ENCODE results near the gene LRMDA.

GRCh38 chr10:76106611-76107010 is 675.2 kb downstream of the LRMDA start:
- TF ChIP-seq POLR2A (IDR thresholded peaks at IDR 0.05; ENCODE audit: insufficient read depth in 1 of 2, low read depth in 2 of 2, low read length in 2 of 2) (no peak), DMTF1 (CRISPR knock-in tag; IDR thresholded peaks at IDR 0.05) (no peak), ZNF281 (CRISPR knock-in tag; IDR thresholded peaks at IDR 0.05; ENCODE audit: borderline replicate concordance) (no peak), ZNF253 (CRISPR knock-in tag; IDR thresholded peaks at IDR 0.05; ENCODE audit: borderline replicate concordance) (no peak)

All from HepG2 (cell line).